Calu3 (cell line): ENCODE measurements around the gene ZC3H12D. TPM values are rescaled to one million over a fixed set of nuclear protein-coding genes. Genes with fewer than 3 reads are reported as not detected.
"Not testable (repeated sequence)": the region's sequence is repeated elsewhere in the genome, so short reads cannot be mapped to it uniquely, and the experiment has no call there.

Source experiments
- BruUV-seq: library from RNA; stranded (reverse); fragments of 400-500 nt; replicated peaks from 2 replicates; lab custom pipeline; 2021; lab: Mats Ljungman, UMichigan
- CTCF ChIA-PET: fragments of 300-600 bp; sonication (Branson Sonifier 250); formaldehyde crosslinking; loops from one replicate; lab custom pipeline; 2022; ENCODE audit warnings: antibody characterized with exemption; lab: Charles Lee
- DNase-seq: peaks from one replicate; pipeline ENCODE4 v3.0.0; 2022
- H3K27ac Mint-ChIP-seq: one replicate; pipeline ENCODE4 v1.8.0; 2022; ENCODE audit warnings: mixed read lengths; ENCODE audit not compliant: unreplicated experiment
- H3K27me3 Mint-ChIP-seq: one replicate; pipeline ENCODE4 v1.8.0; 2022; ENCODE audit warnings: mixed read lengths; ENCODE audit not compliant: unreplicated experiment
- H3K36me3 Mint-ChIP-seq: one replicate; pipeline ENCODE4 v1.8.0; 2022; ENCODE audit warnings: mild to moderate bottlenecking, moderate library complexity, mixed read lengths; ENCODE audit not compliant: insufficient read depth, unreplicated experiment
- H3K4me1 Mint-ChIP-seq: one replicate; pipeline ENCODE4 v1.8.0; 2022; ENCODE audit warnings: mild to moderate bottlenecking, low read depth, mixed read lengths; ENCODE audit not compliant: unreplicated experiment
- H3K4me3 Mint-ChIP-seq: one replicate; pipeline ENCODE4 v1.8.0; 2022; ENCODE audit warnings: mild to moderate bottlenecking, low read depth, moderate library complexity, mixed read lengths; ENCODE audit not compliant: unreplicated experiment
- H3K9me3 Mint-ChIP-seq: one replicate; pipeline ENCODE4 v1.8.0; 2022; ENCODE audit warnings: low read depth, mixed read lengths; ENCODE audit not compliant: unreplicated experiment
- intact Hi-C: fragments of 100-400 bp; cut with micrococcal nuclease; formaldehyde crosslinking; loops from one replicate; pipeline ENCODE4 v1.10.0; 2022; ENCODE audit not compliant: unreplicated experiment
- total RNA-seq: library from RNA; stranded (reverse); gene quantifications from 2 replicates; pipeline ENCODE4 v1.2.3, GENCODE V29; 2022
- TF ChIP-seq, protein P1 (sequence below): fragments of 200-600 bp; IDR thresholded peaks from one replicate; pipeline ENCODE4 v1.8.0; 2022; ENCODE audit warnings: antibody characterized with exemption; ENCODE audit not compliant: unreplicated experiment

Gene ZC3H12D
- total RNA-seq, 1 experiment from 2014 or later, result 0.05 TPM

DNA sequence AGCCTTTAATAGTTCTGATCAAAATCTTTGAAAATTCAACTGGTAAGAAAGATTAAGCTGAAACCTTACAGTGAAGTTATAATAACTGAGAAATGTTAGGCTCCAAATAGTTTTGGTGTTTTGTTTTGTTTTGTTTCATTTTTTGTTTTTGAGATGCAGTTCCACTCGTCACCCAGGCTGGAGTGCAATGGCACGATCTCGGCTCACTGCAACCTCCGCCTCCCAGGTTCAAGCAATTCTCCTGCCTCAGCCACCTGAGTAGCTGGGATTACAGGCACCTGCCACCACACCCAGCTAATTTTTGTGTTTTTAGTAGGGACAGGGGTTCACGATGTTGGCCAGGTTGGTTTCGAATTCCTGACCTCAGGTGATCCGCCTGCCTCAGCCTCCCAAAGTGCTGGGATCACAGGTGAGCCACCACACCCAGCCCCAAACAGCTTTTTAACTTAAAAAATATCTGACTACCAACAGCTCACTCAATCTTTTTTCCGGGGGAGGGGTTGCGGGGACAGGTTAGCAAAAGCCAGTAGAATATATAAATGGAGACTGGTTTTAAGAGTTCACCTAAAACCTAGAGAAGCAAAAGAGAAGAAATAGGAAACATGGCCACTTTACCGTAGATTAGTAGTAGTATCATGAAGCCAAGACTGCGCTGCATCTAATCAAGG is 10.7 kb upstream of the ZC3H12D start:
- BruUV-seq, H3K4me3 Mint-ChIP-seq, DNase-seq, H3K36me3 Mint-ChIP-seq, H3K27ac Mint-ChIP-seq, CTCF ChIA-PET, H3K27me3 Mint-ChIP-seq, H3K4me1 Mint-ChIP-seq, H3K9me3 Mint-ChIP-seq, intact Hi-C loops: not testable (repeated sequence)

DNA sequence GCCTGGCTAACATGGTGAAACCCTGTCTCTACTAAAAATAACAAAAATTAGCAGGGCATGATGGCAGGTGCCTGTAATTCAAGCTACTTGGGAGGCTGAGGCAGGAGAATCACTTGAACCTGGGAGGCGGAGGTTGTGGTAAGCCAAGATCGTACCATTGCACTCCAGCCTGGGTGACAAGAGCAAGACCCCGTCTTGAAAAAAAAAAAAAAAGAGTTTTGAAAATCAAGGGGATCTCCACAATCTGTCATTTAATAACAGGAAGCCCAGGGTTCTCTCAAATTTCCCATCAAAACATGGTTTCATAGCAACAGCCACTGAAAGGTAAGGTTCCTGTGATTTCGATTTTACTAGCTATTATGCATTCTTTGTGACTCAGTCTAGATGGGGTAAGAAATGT is 10.0 kb upstream of the ZC3H12D start:
- BruUV-seq, CTCF ChIA-PET, DNase-seq, H3K36me3 Mint-ChIP-seq, H3K27ac Mint-ChIP-seq, H3K4me3 Mint-ChIP-seq, H3K27me3 Mint-ChIP-seq, H3K9me3 Mint-ChIP-seq, intact Hi-C loops, H3K4me1 Mint-ChIP-seq: not testable (repeated sequence)

DNA sequence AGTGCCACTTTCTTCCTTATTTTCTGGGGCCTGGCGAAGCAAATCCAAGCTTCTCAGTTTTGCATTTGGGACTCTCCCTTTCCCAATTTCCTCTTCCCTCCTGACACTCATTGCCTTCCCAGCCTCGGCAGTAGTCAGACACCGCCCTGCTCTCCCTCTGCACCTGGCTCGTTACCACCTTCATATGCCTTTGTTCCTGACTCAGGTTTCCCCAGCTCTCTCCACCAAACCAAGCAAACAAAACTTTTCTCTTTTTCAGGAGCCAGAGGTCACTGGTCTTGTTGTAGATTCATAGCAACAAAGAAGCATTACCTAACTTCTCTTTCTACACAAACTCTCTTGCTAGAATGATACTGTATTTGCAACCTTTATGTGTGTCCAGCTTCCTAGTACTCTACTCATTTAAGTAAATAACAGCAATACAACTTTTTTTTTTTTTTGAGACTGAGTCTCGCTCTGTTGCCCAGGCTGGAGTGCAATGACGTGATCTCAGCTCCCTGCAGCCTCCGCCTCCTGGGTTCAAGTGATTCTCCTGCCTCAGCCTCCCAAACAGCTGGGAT is 9.0 kb upstream of the ZC3H12D start:
- H3K4me1 Mint-ChIP-seq, result no peaks in the 10 kb centered on the region
- no TSS peak for BruUV-seq
- H3K36me3 Mint-ChIP-seq, result no peaks in the 10 kb centered on the region
- no peaks in the 10 kb centered on the region for H3K9me3 Mint-ChIP-seq
- H3K27me3 Mint-ChIP-seq, result no peaks in the 10 kb centered on the region
- CTCF ChIA-PET, result no interaction called here
- TF ChIP-seq, protein P1, sequence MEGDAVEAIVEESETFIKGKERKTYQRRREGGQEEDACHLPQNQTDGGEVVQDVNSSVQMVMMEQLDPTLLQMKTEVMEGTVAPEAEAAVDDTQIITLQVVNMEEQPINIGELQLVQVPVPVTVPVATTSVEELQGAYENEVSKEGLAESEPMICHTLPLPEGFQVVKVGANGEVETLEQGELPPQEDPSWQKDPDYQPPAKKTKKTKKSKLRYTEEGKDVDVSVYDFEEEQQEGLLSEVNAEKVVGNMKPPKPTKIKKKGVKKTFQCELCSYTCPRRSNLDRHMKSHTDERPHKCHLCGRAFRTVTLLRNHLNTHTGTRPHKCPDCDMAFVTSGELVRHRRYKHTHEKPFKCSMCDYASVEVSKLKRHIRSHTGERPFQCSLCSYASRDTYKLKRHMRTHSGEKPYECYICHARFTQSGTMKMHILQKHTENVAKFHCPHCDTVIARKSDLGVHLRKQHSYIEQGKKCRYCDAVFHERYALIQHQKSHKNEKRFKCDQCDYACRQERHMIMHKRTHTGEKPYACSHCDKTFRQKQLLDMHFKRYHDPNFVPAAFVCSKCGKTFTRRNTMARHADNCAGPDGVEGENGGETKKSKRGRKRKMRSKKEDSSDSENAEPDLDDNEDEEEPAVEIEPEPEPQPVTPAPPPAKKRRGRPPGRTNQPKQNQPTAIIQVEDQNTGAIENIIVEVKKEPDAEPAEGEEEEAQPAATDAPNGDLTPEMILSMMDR, result no peak
- H3K4me3 Mint-ChIP-seq, result no peak overlapping the region
- DNase-seq, result no peak
- H3K27ac Mint-ChIP-seq, result no peak overlapping the region
- intact Hi-C loops, result no loop called here

DNA sequence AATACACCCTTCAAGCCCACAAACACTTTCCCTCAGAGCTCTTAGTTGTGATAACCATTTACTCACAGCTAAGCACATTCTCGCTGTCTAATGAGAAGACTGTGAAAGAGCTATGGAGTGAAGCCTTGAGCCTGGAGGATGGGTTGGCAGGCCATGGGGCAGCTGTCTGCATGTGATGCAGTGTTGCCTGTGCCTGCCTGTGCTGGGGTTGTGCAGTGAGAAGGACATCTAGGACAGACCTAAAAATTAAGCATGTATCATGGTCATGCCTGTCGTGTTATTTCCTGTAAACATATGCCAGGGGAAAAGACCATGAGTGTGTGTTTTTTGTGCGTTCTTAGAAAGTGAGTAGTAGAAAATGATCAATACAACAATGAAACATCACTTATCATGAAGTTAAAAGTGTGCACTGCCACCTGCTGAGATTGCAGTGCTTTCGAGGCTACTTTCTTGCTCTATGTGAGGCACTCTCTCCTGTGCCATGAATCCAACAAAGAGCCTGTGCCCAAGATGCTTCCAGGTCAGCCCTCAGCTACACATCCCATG is 8.1 kb upstream of the ZC3H12D start:
- Mint-ChIP-seq H3K4me3 (no peak overlapping the region), H3K27me3 (no peaks in the 10 kb centered on the region), H3K36me3 (no peaks in the 10 kb centered on the region), H3K4me1 (no peaks in the 10 kb centered on the region), H3K9me3 (no peaks in the 10 kb centered on the region), H3K27ac (no peak overlapping the region)
- TF ChIP-seq, protein P1, result no peak
- intact Hi-C loops, result no loop called here
- CTCF ChIA-PET, result no interaction called here
- no TSS peak for BruUV-seq
- DNase-seq, result no peak

DNA sequence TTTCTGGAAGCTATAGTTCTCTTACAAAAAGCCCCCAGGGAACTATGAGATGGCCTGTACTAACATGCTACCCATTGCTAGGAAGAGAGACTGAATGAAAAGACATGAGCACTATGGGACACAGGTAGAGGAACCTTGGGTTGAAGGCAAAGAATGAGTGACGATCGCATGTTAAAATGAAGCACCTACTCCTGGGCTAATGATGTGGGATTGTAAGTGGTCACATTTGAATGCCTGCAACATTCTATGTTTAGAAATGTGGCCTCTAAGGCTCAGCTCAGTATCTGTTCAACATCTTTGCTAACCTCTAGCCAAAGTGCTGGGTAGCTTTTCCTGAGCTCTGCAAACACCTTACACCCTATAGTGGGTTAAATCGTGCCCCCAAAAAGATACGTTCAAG is 5.2 kb upstream of the ZC3H12D start:
- BruUV-seq, result no TSS peak
- Mint-ChIP-seq H3K27me3 (no peaks in the 10 kb centered on the region), H3K9me3 (no peaks in the 10 kb centered on the region), H3K4me1 (peaks cover 6% of the 10 kb centered on the region), H3K27ac (no peak overlapping the region), H3K4me3 (no peak overlapping the region), H3K36me3 (no peaks in the 10 kb centered on the region)
- TF ChIP-seq, protein P1, result no peak
- intact Hi-C loops, result no loop called here
- DNase-seq, result no peak
- CTCF ChIA-PET, result no interaction called here
